ENCODE measurements around the gene C20orf144. TPM values are rescaled to one million over a fixed set of nuclear protein-coding genes. Genes with fewer than 3 reads are reported as not detected.

The C20orf144 gene
- total RNA-seq, 4 donors from 2014 or later, result not detected

DNA sequence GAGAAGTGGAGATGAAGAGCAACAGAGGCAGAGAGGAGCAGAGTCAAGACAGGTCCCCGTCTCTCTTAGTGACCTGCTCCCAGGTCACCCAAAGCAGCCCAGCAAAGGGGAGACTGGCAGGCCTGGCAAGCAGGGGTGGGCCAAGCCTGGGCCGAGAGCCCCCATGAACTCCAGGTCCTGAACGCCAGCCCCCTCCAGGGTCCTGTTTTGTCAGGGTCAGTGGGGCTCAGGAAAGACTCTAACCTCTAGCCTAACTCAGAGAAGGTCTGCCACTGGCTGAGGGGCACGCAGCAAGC, 10.9 kb downstream of the C20orf144 start:
- no peak overlapping the region for H3K4me3 ChIP-seq (ENCODE audit: low read depth, poor library complexity, severe bottlenecking)
- WGBS, 2 donors, result 88 to 93% methylated on average over 4 of the region's 4 CpGs
- intact Hi-C loops (cut with DNase I; ENCODE audit: low total_unique reads), result no loop called here
- DNase-seq (ENCODE audit: low spot score in 2 of 2), result no peak
- TF ChIP-seq, protein P1, sequence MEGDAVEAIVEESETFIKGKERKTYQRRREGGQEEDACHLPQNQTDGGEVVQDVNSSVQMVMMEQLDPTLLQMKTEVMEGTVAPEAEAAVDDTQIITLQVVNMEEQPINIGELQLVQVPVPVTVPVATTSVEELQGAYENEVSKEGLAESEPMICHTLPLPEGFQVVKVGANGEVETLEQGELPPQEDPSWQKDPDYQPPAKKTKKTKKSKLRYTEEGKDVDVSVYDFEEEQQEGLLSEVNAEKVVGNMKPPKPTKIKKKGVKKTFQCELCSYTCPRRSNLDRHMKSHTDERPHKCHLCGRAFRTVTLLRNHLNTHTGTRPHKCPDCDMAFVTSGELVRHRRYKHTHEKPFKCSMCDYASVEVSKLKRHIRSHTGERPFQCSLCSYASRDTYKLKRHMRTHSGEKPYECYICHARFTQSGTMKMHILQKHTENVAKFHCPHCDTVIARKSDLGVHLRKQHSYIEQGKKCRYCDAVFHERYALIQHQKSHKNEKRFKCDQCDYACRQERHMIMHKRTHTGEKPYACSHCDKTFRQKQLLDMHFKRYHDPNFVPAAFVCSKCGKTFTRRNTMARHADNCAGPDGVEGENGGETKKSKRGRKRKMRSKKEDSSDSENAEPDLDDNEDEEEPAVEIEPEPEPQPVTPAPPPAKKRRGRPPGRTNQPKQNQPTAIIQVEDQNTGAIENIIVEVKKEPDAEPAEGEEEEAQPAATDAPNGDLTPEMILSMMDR (IDR thresholded peaks at IDR 0.05), result no peak
- no peak for TF ChIP-seq POLR2A (IDR thresholded peaks at IDR 0.05)

DNA sequence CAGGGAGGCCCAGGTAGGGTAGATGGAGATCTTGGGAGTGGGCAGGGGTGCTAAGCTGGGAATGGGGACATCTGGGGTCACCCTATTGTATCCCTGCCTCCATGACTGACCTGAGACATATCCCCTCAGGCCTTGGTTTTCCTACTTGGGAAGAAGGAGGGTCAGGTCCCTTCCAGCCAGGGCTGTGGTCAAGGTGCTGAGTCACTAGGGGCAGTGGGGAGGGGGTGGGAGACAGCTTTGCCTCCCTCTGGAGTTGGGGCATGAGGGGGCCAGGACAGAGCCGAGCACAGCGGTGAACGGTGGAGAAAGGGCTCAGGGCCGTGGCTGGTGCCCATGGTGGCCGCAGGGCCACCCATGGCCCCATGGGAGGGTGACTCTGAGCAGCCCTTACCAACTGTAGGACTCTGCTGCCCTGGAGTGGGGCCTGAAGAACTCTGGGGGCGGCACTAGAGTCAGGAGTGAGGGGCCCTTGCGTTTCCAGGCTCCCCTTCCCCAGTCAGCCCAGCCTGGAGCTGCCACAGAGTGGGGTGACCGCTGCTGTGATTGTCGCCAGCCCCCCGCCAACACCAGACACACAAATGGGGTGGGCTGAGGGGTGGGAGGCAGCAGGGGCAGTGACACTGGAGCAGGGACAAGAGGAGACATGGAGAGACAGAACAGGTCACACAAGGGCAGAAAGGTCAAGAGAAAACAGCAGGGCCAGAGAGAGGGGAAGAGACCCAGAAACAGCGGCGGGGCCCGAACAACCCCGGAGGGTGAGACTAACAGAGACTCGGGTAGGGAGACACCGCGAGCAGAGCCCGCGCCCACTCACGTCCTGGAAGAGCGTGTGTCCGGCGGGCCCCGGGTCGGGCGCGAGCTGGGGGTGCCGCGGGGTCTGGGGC, 11.5 kb downstream of the C20orf144 start:
- intact Hi-C loops (cut with DNase I; ENCODE audit: low total_unique reads), result no loop called here
- no peak for TF ChIP-seq POLR2A (IDR thresholded peaks at IDR 0.05)

DNA sequence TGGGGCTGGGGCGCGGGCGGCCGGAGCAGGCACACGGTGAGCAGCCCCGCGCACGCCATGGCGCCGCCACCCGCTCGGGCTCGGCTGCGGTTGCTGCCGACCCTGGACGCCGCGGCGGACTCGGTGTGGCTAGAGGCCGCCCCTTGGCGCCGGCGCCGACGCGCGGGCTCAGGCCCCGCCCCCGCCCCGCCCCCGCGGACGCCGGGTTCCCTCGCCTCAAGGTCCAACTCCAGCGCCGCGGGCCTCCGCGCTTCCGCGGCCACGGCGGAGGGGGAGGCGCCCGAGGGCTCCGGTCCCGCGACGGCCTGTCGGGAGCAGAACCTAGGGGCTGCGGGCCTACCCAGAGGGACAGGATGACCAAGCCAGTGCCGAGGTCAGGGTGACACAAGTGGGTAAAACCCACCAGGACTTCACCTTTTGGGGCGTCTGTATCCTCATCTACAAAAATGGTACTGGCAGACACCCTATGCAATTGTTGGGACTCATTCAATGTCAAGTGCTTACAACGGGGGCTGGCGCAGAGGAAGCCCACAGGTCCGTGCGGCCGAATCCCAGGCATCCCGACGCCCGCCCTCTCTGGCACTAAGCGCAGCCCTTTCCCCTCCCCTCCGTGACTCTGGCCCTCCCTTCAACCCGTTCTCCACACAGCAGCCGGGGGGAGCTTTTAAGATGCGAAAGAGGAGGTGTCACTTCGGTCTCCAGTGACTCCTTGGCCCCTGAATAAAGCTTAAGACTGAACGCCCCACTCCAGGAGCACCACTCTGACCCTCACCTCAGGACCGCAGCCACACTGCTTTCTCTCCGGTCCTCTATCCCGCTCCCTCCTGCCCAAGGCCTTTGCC, 12.4 kb downstream of the C20orf144 start, which contains the start of gene NECAB3:
Gene NECAB3, minus strand, starts transcription at position 135 of the 842 bp plus-strand sequence. Its CDS starts 76 bp downstream, at position 59.
- intact Hi-C loops (cut with DNase I; ENCODE audit: low total_unique reads), result no loop called here
- TF ChIP-seq, protein P1 (IDR thresholded peaks at IDR 0.05), result no peak
- no peak for TF ChIP-seq POLR2A (IDR thresholded peaks at IDR 0.05)

More for the DNA sequence above, 11.5 kb downstream of the C20orf144 start:
- no peak for DNase-seq (ENCODE audit: low spot score in 2 of 2)
- peak overlapping the region; percentile 40 for H3K4me3 ChIP-seq (ENCODE audit: low read depth, poor library complexity, severe bottlenecking)
- 17 to 23% methylated on average over 29 of the region's 29 CpGs for WGBS, 2 donors

DNA sequence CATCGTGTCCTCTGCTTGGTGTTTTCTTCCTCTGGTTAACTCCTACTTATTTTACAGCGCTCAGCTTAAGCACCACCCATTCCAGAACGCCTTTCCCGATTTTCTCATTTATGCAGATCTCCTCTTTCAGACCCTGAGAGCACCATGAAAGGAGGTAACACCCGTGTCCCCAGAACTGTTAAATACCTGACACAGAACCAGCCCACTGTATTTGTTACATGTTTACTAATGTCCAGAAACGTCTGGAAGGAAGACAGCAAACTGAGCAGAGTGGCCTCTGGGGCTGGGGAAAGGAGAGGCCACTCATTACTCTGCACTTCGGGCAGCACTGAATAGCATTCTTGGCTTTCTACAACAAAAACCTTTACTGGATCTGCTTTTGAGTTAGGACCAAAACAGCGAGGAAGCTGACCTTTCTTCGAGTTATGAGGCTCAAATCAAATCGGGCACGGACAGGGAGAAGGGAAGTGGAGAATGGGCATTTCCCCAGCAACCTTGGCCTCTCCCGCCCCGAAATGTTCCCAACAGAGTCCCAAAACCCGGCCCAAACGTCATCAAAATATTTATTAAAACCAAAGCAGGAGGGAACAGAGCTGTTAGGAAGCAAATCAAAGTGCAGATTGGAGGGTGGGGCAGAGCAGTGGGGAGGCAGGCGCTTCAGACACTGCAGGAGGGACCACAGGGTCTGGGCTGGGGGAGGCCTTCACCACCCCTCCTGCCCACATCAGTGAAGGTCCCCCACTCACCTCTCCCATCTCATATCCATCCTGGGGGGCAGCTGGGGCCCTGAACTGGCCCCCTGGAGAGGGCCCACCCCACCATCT, 13.2 kb downstream of the C20orf144 start:
- DNase-seq (ENCODE audit: low spot score in 2 of 2), result peak; percentile 65 to 84
- 29 to 51% methylated on average over 16 of the region's 16 CpGs for WGBS, 2 donors
- no peak overlapping the region for H3K4me3 ChIP-seq (ENCODE audit: low read depth, poor library complexity, severe bottlenecking)
- intact Hi-C loops (cut with DNase I; ENCODE audit: low total_unique reads), result no loop called here
- TF ChIP-seq POLR2A (IDR thresholded peaks at IDR 0.05), result no peak
- TF ChIP-seq, protein P1 (IDR thresholded peaks at IDR 0.05), result no peak

More for the DNA sequence above, 12.4 kb downstream of the C20orf144 start, which contains the start of gene NECAB3:
- H3K4me3 ChIP-seq (ENCODE audit: low read depth, poor library complexity, severe bottlenecking), result peak within 1 kb of the TSS; percentile 40
- 3 to 4% methylated on average over 33 to 44 of the region's 73 CpGs for WGBS, 2 donors
- DNase-seq (ENCODE audit: low spot score in 2 of 2), result peak; percentile 73 to 96

DNA sequence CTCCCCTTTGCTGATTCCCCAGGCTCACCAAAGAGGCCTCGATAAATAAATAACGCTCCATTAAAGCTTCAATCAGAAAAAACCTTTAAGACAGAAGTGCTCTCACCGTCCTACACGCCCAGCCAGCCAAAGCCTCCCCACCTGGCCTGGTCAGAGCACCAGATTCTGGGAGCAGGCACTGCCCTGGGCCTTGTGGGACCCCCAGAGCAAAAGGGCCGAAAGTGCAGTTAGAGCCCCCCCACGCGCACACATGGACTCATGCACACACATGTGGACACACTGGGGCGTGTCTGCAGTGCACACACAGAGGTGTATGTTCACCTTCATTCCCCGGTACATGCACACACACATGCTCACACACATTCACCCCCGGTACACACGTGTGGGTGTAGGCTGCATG, 14.0 kb downstream of the C20orf144 start:
- 90 to 93% methylated on average over 11 of the region's 11 CpGs for WGBS, 2 donors
- DNase-seq (ENCODE audit: low spot score in 2 of 2), result peak in 1 of 2 donors; percentile 86
- intact Hi-C loops (cut with DNase I; ENCODE audit: low total_unique reads), result no loop called here
- no peak overlapping the region for H3K4me3 ChIP-seq (ENCODE audit: low read depth, poor library complexity, severe bottlenecking)
- TF ChIP-seq, protein P1 (IDR thresholded peaks at IDR 0.05), result no peak
- TF ChIP-seq POLR2A (IDR thresholded peaks at IDR 0.05), result no peak
